ENCODE results near the gene HPCAL1. TPM values are rescaled to one million over a fixed set of nuclear protein-coding genes. Genes with fewer than 3 reads are reported as not detected.

Gene HPCAL1
- total and polyA plus RNA-seq, 2 donors (not counting 3 experiments of a cell fraction or from before 2014, with no cell fraction given): 56.5 to 77.4 TPM

DNA sequence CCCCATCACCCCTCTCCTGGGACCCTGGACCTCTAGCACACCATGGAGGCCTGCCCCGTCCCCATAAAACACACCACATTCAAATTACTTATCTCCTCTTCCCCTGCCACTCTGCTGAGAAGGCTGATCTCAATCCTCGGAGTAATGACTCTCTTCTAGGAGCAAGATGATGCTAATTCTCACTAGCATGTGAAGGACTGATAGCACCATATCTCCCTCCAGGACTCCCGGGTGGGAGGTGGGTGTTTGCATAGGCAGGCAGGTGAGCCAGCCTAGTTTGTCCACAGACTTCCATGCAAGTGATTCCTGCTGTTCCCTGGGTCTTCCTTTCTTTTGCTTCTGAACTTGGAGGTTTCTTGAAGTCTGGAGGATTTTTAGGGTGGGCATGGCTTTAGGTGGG, 40.5 kb downstream of the HPCAL1 start:
- no peak overlapping the region for H3K4me3 ChIP-seq (replicated peaks in 1 of 3; ENCODE audit: insufficient read depth in 1 of 3, low read depth in 1 of 3, low read length in 3 of 3)
- H3K79me2 ChIP-seq (ENCODE audit: control insufficient read depth, insufficient read depth, low read length): peaks cover 80% of the 10 kb centered on the region
- dilution Hi-C loops (cut with MboI; ENCODE audit: extremely low pct_ligation_motif_present, low sequenced_read_pairs) (no loop called here), intact Hi-C loops (cut with micrococcal nuclease) (no loop called here)
- FAIRE-seq: no peak
- H4K20me1 ChIP-seq (replicated peaks; ENCODE audit: control insufficient read depth, extremely low read depth, insufficient read depth, low read length): no peaks in the 10 kb centered on the region
- no peak overlapping the region for H3K4me2 ChIP-seq (ENCODE audit: insufficient read depth, low read length)
- H3K27ac ChIP-seq (ENCODE audit: insufficient read depth, low read depth, low read length): no peak overlapping the region
- POLR2A ChIA-PET: no interaction called here
- no peaks in the 10 kb centered on the region for H3K9me3 ChIP-seq (replicated peaks; ENCODE audit: control insufficient read depth, insufficient read depth, low read length)
- no peak for DNase-seq (ENCODE audit: low read depth, low spot score)
- CTCF ChIA-PET: interaction anchor here (1.5 to 1.9 kb wide), 2 partner anchors 12 to 65 kb away, joined by 4 read pairs; no protein-coding TSS in a partner anchor
- H3K9ac ChIP-seq (replicated peaks; ENCODE audit: extremely low read depth, insufficient read depth, low read length): no peak overlapping the region
- no TSS peak for BruUV-seq (replicated peaks)
- H3K4me1 ChIP-seq (ENCODE audit: control insufficient read depth, extremely low read depth, insufficient read depth, low read length): peaks cover 22% of the 10 kb centered on the region
- H3K27me3 ChIP-seq (ENCODE audit: control insufficient read depth in 2 of 2, insufficient read depth in 2 of 2, low read length in 2 of 2): no peaks in the 10 kb centered on the region
- H2AFZ ChIP-seq (ENCODE audit: low read depth, low read length): no peak overlapping the region
- H3K9me1 ChIP-seq (replicated peaks; ENCODE audit: control insufficient read depth, extremely low read depth, insufficient read depth, low read length): no peaks in the 10 kb centered on the region
- no peaks in the 10 kb centered on the region for H3K36me3 ChIP-seq (ENCODE audit: control insufficient read depth in 2 of 2, extremely low read depth in 1 of 2, insufficient read depth in 2 of 2, low read length in 2 of 2)
- TF ChIP-seq EZH2 (IDR thresholded peaks at IDR 0.05; ENCODE audit: borderline replicate concordance, low read depth, low read length, severe bottlenecking): no peak

DNA sequence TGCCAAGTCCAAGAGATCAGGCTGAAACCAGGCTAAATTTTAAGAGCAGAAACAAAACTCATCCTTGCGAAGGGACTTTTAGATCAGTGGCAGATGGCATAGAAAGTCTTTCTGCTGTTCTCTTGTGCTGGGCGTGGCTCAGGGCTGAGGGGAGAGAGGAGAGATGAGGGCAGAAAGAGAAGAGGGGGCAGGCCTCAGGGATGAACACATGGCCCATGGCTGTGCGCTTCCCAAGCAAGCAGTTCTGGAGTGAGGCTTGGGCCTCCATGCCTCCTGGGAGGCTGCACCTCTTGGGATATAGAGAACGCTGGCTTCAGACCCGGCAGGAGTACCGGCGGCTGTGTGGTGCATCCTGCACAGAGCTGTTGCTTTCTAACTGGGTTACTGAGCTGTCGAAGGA, 41.0 kb downstream of the HPCAL1 start:
- Histone ChIP-seq H2AFZ (ENCODE audit: low read depth, low read length) (no peak overlapping the region), H3K79me2 (ENCODE audit: control insufficient read depth, insufficient read depth, low read length) (peaks cover 77% of the 10 kb centered on the region), H3K36me3 (ENCODE audit: control insufficient read depth in 2 of 2, extremely low read depth in 1 of 2, insufficient read depth in 2 of 2, low read length in 2 of 2) (no peaks in the 10 kb centered on the region), H3K4me2 (ENCODE audit: insufficient read depth, low read length) (no peak overlapping the region), H3K4me3 (replicated peaks in 1 of 3; ENCODE audit: insufficient read depth in 1 of 3, low read depth in 1 of 3, low read length in 3 of 3) (no peak overlapping the region), H3K4me1 (ENCODE audit: control insufficient read depth, extremely low read depth, insufficient read depth, low read length) (peaks cover 25% of the 10 kb centered on the region), H3K9ac (replicated peaks; ENCODE audit: extremely low read depth, insufficient read depth, low read length) (no peak overlapping the region), H3K9me1 (replicated peaks; ENCODE audit: control insufficient read depth, extremely low read depth, insufficient read depth, low read length) (no peaks in the 10 kb centered on the region), H3K9me3 (replicated peaks; ENCODE audit: control insufficient read depth, insufficient read depth, low read length) (no peaks in the 10 kb centered on the region), H4K20me1 (replicated peaks; ENCODE audit: control insufficient read depth, extremely low read depth, insufficient read depth, low read length) (no peaks in the 10 kb centered on the region), H3K27me3 (ENCODE audit: control insufficient read depth in 2 of 2, insufficient read depth in 2 of 2, low read length in 2 of 2) (no peaks in the 10 kb centered on the region), H3K27ac (ENCODE audit: insufficient read depth, low read depth, low read length) (no peak overlapping the region)
- no peak for FAIRE-seq
- TF ChIP-seq POLR2AphosphoS5 (IDR thresholded peaks at IDR 0.05; ENCODE audit: insufficient read depth, low read depth, low read length): no peak
- TF ChIP-seq JUN (IDR thresholded peaks at IDR 0.05; ENCODE audit: borderline replicate concordance, insufficient read depth, insufficient read length, low read depth): no peak
- TF ChIP-seq MYC (IDR thresholded peaks at IDR 0.05; ENCODE audit: low read depth, low read length): no peak
- TF ChIP-seq, protein P1, sequence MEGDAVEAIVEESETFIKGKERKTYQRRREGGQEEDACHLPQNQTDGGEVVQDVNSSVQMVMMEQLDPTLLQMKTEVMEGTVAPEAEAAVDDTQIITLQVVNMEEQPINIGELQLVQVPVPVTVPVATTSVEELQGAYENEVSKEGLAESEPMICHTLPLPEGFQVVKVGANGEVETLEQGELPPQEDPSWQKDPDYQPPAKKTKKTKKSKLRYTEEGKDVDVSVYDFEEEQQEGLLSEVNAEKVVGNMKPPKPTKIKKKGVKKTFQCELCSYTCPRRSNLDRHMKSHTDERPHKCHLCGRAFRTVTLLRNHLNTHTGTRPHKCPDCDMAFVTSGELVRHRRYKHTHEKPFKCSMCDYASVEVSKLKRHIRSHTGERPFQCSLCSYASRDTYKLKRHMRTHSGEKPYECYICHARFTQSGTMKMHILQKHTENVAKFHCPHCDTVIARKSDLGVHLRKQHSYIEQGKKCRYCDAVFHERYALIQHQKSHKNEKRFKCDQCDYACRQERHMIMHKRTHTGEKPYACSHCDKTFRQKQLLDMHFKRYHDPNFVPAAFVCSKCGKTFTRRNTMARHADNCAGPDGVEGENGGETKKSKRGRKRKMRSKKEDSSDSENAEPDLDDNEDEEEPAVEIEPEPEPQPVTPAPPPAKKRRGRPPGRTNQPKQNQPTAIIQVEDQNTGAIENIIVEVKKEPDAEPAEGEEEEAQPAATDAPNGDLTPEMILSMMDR (IDR thresholded peaks at IDR 0.05; ENCODE audit: extremely low read depth in 1 of 2, insufficient read depth in 1 of 2, low read depth in 1 of 2, low read length in 2 of 2): no peak
- no peak for TF ChIP-seq POLR2A (IDR thresholded peaks at IDR 0.05; ENCODE audit: low read depth, low read length)
- no peak for TF ChIP-seq GATA2 (IDR thresholded peaks at IDR 0.05; ENCODE audit: insufficient read depth, insufficient read length, low read depth, low read length)
- no peak for TF ChIP-seq FOS (IDR thresholded peaks at IDR 0.05; ENCODE audit: borderline replicate concordance, insufficient read depth, low read length)
- no peak for TF ChIP-seq EZH2 (IDR thresholded peaks at IDR 0.05; ENCODE audit: borderline replicate concordance, low read depth, low read length, severe bottlenecking)
- TF ChIP-seq, protein P2, sequence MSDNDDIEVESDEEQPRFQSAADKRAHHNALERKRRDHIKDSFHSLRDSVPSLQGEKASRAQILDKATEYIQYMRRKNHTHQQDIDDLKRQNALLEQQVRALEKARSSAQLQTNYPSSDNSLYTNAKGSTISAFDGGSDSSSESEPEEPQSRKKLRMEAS (IDR thresholded peaks at IDR 0.05; ENCODE audit: insufficient read depth, insufficient read length): no peak
- CTCF ChIA-PET: interaction anchor here (1.9 kb wide), 1 partner anchor 65 kb away, joined by 4 read pairs; no protein-coding TSS in a partner anchor
- dilution Hi-C loops (cut with MboI; ENCODE audit: extremely low pct_ligation_motif_present, low sequenced_read_pairs) (no loop called here), intact Hi-C loops (cut with micrococcal nuclease) (no loop called here)
- no TSS peak for BruUV-seq (replicated peaks)
- POLR2A ChIA-PET: no interaction called here
- DNase-seq (ENCODE audit: low read depth, low spot score): no peak

Data from endothelial cell of umbilical vein (primary cell).